Measurements from ENCODE around the gene POLR3B. TPM values are rescaled to one million over a fixed set of nuclear protein-coding genes. Genes with fewer than 3 reads are reported as not detected.

Gene POLR3B
- total RNA-seq, 1 donor from 2014 or later = 13.1 TPM

- intact Hi-C loops (cut with micrococcal nuclease) = no loop called here
- peaks cover 20% of the 10 kb centered on the region for H3K36me3 Mint-ChIP-seq (ENCODE audit: low read depth)
- H3K4me1 Mint-ChIP-seq = no peaks in the 10 kb centered on the region
- H3K4me3 Mint-ChIP-seq = no peak overlapping the region
- no peak for DNase-seq
- H3K27me3 Mint-ChIP-seq = no peaks in the 10 kb centered on the region
- no peaks in the 10 kb centered on the region for H3K9me3 Mint-ChIP-seq
- no peak overlapping the region for H3K27ac Mint-ChIP-seq
Observed at GRCh38 chr12:106412563-106412962, 55.0 kb downstream of the POLR3B start.

- Mint-ChIP-seq H3K9me3 (no peaks in the 10 kb centered on the region), H3K4me1 (peaks cover 2% of the 10 kb centered on the region), H3K27me3 (no peaks in the 10 kb centered on the region), H3K36me3 (ENCODE audit: low read depth) (peaks cover 18% of the 10 kb centered on the region), H3K27ac (no peak overlapping the region), H3K4me3 (no peak overlapping the region)
- no peak for DNase-seq
- intact Hi-C loops (cut with micrococcal nuclease) = no loop called here
Observed at GRCh38 chr12:106415134-106415533, 57.6 kb downstream of the POLR3B start.

GRCh38 chr12:106416273-106416672 lies 58.7 kb downstream of the POLR3B start:
- H3K27ac Mint-ChIP-seq = no peak overlapping the region
- no peaks in the 10 kb centered on the region for H3K27me3 Mint-ChIP-seq
- H3K36me3 Mint-ChIP-seq (ENCODE audit: low read depth) = peaks cover 14% of the 10 kb centered on the region
- H3K4me3 Mint-ChIP-seq = no peak overlapping the region
- no peak for DNase-seq
- H3K9me3 Mint-ChIP-seq = no peaks in the 10 kb centered on the region
- peaks cover 2% of the 10 kb centered on the region for H3K4me1 Mint-ChIP-seq
- intact Hi-C loops (cut with micrococcal nuclease) = no loop called here

DNA sequence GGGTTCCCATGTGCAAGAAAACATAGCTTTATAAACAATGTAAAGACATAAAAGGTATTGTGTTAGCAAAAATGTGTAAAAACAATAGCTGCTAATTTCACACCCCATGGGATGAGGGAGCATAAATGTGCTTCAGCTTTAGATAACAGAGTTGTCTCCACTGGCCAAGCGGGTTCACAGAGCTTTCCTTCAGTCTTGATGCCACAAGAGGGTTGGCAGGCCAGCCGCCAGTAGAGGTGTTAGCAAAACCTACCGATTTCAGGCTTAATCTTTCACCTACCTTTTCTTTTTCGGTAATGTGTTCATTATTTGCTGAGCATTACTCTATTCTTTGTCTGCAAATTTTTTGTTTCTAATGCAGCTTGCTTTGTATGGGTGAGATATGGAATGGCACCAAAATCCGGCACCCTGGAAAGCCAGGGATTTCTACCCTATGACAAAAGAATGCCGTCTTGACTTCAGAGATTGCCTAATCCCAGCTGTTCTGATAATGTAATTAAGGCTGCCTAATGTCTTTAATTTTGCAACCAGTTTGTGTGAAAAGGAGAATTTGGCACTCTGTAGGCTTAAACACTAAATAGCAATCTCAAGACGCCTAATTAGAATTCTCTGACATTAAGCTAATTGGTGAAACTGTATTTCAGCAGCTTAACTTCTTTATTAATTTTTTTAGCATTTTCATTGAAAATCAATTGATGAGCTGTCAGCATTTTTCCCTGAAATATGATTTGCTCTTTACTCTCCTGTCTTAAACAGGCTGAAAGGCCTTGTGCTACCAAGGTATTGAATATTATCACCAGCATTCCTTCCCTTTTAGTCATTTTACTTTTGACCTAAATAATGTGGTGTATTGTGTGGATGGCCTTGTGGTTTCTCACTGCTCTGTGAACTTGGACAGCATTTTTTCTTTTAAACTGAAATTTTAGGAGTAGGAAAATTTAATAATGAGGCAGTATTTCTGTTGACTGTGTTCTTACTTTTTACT lies 60.7 kb downstream of the POLR3B start:
- intact Hi-C loops (cut with micrococcal nuclease) = no loop called here
- Mint-ChIP-seq H3K36me3 (ENCODE audit: low read depth) (peaks cover 14% of the 10 kb centered on the region), H3K9me3 (no peaks in the 10 kb centered on the region), H3K27ac (no peak overlapping the region), H3K4me1 (peaks cover 2% of the 10 kb centered on the region), H3K27me3 (no peaks in the 10 kb centered on the region), H3K4me3 (no peak overlapping the region)
- DNase-seq = no peak

DNA sequence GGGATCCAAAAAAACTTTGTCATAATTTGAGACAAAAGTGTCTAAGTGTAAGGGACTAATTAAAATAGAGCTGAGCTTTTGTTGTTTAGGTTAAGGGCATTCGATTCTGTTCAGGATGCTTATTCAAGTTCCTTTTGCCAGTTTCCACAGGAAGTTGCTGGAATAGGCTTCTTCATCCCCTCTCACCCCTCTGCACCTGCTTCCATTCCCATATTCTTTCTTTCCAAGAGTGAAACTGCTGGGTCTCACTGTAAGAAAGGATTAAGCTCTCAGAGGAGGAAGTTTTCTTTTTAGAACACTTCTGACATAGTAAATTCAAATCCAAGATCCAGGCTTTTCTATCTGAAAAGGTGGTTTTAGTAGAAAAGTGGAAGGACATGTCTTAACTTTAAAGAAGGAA lies 61.4 kb downstream of the POLR3B start:
- peaks cover 2% of the 10 kb centered on the region for H3K4me1 Mint-ChIP-seq

DNA sequence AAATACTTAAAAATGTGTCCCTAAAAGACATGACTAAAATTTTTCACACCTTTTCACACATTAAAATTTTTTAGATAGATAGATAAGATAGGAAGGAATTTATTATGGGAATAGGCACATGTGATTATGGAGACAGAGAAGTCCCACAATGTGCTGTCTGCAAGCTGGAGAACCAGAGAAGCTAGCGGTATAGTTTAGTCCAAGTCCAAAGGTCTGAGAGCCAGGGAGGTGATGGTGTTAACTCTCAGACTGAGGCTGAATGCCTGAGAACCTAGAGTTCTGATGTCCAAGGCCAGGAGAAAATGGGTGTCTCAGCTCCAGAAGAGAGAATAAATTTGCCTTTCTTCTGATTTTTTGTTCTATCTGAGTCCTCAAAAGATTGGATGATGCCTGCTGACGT lies 65.7 kb downstream of the POLR3B start:
- Mint-ChIP-seq H3K27me3 (no peaks in the 10 kb centered on the region), H3K4me3 (no peak overlapping the region), H3K9me3 (no peaks in the 10 kb centered on the region), H3K27ac (no peak overlapping the region), H3K36me3 (ENCODE audit: low read depth) (no peaks in the 10 kb centered on the region), H3K4me1 (peaks cover 2% of the 10 kb centered on the region)
- no peak for DNase-seq
- intact Hi-C loops (cut with micrococcal nuclease) = no loop called here

More for the DNA sequence above, 61.4 kb downstream of the POLR3B start:
- peaks cover 10% of the 10 kb centered on the region for H3K36me3 Mint-ChIP-seq (ENCODE audit: low read depth)
- no peaks in the 10 kb centered on the region for H3K27me3 Mint-ChIP-seq
- intact Hi-C loops (cut with micrococcal nuclease) = no loop called here
- no peak for DNase-seq
- no peak overlapping the region for H3K27ac Mint-ChIP-seq
- no peak overlapping the region for H3K4me3 Mint-ChIP-seq
- H3K9me3 Mint-ChIP-seq = no peaks in the 10 kb centered on the region

- Mint-ChIP-seq H3K9me3 (no peaks in the 10 kb centered on the region), H3K27me3 (no peaks in the 10 kb centered on the region), H3K27ac (no peak overlapping the region), H3K36me3 (ENCODE audit: low read depth) (peaks cover 4% of the 10 kb centered on the region), H3K4me3 (no peak overlapping the region), H3K4me1 (no peaks in the 10 kb centered on the region)
- no peak for DNase-seq
- intact Hi-C loops (cut with micrococcal nuclease) = no loop called here
Observed at GRCh38 chr12:106425061-106425702, 67.6 kb downstream of the POLR3B start.

DNA sequence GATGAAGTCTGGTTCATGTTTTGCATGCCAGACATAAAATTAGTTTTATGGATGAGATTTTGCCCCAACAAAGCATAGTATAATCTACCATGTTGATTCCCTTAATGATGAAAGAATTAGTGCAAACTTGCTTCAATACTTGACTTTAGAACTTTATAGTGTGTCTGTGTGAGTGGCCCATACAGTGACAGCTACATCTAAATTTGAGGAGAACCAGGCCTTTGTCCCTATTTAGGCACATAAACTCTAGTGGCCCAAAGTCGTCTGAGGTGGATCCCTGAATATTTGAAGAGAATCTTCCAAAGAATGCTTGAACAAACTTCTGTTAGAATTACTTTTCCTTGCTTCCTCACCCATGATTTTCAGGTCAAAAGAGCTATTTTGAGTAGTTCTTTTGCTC lies 70.4 kb downstream of the POLR3B start:
- no peak for DNase-seq
- H3K36me3 Mint-ChIP-seq (ENCODE audit: low read depth) = peaks cover 4% of the 10 kb centered on the region
- H3K9me3 Mint-ChIP-seq = no peaks in the 10 kb centered on the region
- H3K27ac Mint-ChIP-seq = no peak overlapping the region
- H3K4me3 Mint-ChIP-seq = no peak overlapping the region
- no peaks in the 10 kb centered on the region for H3K27me3 Mint-ChIP-seq
- intact Hi-C loops (cut with micrococcal nuclease) = no loop called here
- no peaks in the 10 kb centered on the region for H3K4me1 Mint-ChIP-seq

DNA sequence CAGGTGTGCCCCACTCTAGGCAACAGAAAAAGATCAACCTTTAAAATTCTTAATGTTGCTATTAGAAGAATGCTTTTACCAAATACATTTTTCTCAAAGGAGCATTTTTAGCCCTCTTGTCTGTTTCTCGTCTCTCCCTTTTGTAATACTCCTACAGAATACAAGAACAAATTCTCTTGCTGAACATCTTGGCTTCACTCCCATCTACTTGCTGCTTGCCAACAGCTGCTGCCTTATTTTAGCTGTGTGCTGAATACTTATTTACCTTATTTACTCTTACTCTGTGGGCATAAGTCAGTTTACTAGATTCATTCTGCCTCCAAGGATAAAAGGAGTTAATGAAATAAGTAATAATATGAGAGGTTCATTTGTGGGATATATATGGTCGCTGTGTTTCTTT lies 70.8 kb downstream of the POLR3B start:
- Mint-ChIP-seq H3K4me1 (no peaks in the 10 kb centered on the region), H3K9me3 (no peaks in the 10 kb centered on the region), H3K27ac (no peak overlapping the region), H3K27me3 (no peaks in the 10 kb centered on the region), H3K4me3 (no peak overlapping the region), H3K36me3 (ENCODE audit: low read depth) (peaks cover 4% of the 10 kb centered on the region)
- DNase-seq = no peak
- intact Hi-C loops (cut with micrococcal nuclease) = no loop called here

- intact Hi-C loops (cut with micrococcal nuclease) = no loop called here
- Mint-ChIP-seq H3K27ac (no peak overlapping the region), H3K27me3 (no peaks in the 10 kb centered on the region), H3K9me3 (no peaks in the 10 kb centered on the region), H3K4me3 (no peak overlapping the region), H3K36me3 (ENCODE audit: low read depth) (peaks cover 4% of the 10 kb centered on the region), H3K4me1 (no peaks in the 10 kb centered on the region)
- no peak for DNase-seq
Observed at GRCh38 chr12:106429043-106429552, 71.5 kb downstream of the POLR3B start.

GRCh38 chr12:106429636-106430035 lies 72.1 kb downstream of the POLR3B start:
- intact Hi-C loops (cut with micrococcal nuclease) = no loop called here
- H3K36me3 Mint-ChIP-seq (ENCODE audit: low read depth) = peaks cover 7% of the 10 kb centered on the region
- no peaks in the 10 kb centered on the region for H3K9me3 Mint-ChIP-seq
- DNase-seq = no peak
- H3K27me3 Mint-ChIP-seq = no peaks in the 10 kb centered on the region
- H3K27ac Mint-ChIP-seq = no peak overlapping the region
- no peak overlapping the region for H3K4me3 Mint-ChIP-seq
- H3K4me1 Mint-ChIP-seq = no peaks in the 10 kb centered on the region

DNA sequence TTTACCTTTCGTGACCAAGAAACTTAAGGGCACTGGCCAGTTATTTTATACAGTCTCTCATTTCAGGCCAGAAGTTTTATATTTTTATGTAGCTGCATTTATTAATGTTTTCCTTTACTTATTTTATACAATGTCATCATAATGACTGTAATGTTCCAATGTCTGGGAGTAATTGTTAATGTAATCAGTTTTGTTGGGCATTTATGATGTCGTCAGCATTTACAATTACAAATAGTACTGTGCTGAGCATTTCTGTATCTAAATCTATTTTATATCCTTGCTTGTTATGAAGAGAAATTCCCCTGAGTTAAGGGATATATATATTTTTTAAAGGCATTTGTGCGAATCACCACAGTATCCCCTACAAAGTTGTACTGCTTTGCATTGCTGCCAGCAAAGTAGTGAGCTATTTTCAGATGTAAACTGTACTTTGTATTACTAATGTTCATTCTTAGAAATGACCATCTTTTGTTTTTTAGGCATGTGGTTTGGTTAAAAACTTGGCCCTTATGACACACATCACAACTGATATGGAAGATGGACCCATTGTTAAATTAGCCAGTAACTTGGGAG lies 74.4 kb downstream of the POLR3B start:
- H3K27ac Mint-ChIP-seq = no peak overlapping the region
- DNase-seq = no peak
- no peak overlapping the region for H3K4me3 Mint-ChIP-seq
- H3K4me1 Mint-ChIP-seq = no peaks in the 10 kb centered on the region
- H3K9me3 Mint-ChIP-seq = no peaks in the 10 kb centered on the region
- H3K36me3 Mint-ChIP-seq (ENCODE audit: low read depth) = peaks cover 7% of the 10 kb centered on the region
- intact Hi-C loops (cut with micrococcal nuclease) = no loop called here
- no peaks in the 10 kb centered on the region for H3K27me3 Mint-ChIP-seq

- no peak overlapping the region for H3K27ac Mint-ChIP-seq
- H3K9me3 Mint-ChIP-seq = no peaks in the 10 kb centered on the region
- H3K27me3 Mint-ChIP-seq = no peaks in the 10 kb centered on the region
- H3K36me3 Mint-ChIP-seq (ENCODE audit: low read depth) = peaks cover 12% of the 10 kb centered on the region
- intact Hi-C loops (cut with micrococcal nuclease) = no loop called here
- no peak overlapping the region for H3K4me3 Mint-ChIP-seq
- H3K4me1 Mint-ChIP-seq = no peaks in the 10 kb centered on the region
- no peak for DNase-seq
Observed at GRCh38 chr12:106433055-106433454, 75.5 kb downstream of the POLR3B start.

DNA sequence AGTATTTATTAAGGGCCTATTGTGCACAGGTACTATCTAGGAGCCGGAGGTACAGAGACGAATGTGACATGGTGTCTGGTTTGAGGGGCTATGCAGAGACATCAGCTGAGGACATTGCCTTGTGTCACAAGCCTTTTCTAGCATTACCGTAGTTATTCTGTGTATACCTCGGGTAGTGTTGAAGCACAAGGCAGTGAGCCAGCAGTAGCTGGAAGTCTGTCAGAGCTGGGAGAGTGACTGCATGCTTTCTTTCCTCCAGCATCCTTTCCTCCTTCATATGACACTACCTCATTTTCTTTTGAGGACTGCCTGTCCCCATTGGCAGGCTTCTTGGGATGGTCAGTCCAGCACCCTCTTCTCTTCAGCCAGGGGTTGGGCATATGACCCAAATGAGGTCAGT lies 77.0 kb downstream of the POLR3B start:
- no peak for DNase-seq
- no peaks in the 10 kb centered on the region for H3K4me1 Mint-ChIP-seq
- intact Hi-C loops (cut with micrococcal nuclease) = no loop called here
- H3K9me3 Mint-ChIP-seq = no peaks in the 10 kb centered on the region
- no peak overlapping the region for H3K4me3 Mint-ChIP-seq
- H3K27me3 Mint-ChIP-seq = no peaks in the 10 kb centered on the region
- H3K27ac Mint-ChIP-seq = no peak overlapping the region
- H3K36me3 Mint-ChIP-seq (ENCODE audit: low read depth) = peaks cover 13% of the 10 kb centered on the region
